ENCODE results near the gene ZNF516.

The ZNF516 gene

DNA sequence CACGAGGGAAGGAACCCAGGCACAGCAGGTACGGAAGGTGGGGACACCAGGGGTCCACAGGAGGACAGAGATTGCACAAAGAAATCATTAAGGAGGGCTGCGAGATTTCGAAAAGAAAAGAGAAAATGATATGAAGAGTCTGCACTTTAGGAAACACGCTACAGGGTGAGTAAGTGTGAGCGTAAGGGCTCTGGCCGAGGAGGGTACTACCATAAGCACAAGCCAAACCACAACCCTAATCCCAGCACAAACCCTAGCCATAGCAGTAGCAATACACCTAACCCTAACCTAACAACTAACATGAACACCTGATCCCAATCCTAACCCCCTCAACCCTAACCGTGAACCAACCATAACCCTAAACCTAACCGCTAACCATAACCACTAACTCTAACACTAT lies 104.0 kb downstream of the ZNF516 start (continued):
- TF ChIP-seq ZNF274 (IDR thresholded peaks at IDR 0.05; ENCODE audit: low read length) = no peak
- TF ChIP-seq ZNF274 (tag by site-specific recombination; IDR thresholded peaks at IDR 0.05; ENCODE audit: borderline replicate concordance) = no peak
- TF ChIP-seq ZNF514 (tag by site-specific recombination; IDR thresholded peaks at IDR 0.05) = no peak
- no peak for TF ChIP-seq ZNF133 (tag by site-specific recombination; IDR thresholded peaks at IDR 0.05)

DNA sequence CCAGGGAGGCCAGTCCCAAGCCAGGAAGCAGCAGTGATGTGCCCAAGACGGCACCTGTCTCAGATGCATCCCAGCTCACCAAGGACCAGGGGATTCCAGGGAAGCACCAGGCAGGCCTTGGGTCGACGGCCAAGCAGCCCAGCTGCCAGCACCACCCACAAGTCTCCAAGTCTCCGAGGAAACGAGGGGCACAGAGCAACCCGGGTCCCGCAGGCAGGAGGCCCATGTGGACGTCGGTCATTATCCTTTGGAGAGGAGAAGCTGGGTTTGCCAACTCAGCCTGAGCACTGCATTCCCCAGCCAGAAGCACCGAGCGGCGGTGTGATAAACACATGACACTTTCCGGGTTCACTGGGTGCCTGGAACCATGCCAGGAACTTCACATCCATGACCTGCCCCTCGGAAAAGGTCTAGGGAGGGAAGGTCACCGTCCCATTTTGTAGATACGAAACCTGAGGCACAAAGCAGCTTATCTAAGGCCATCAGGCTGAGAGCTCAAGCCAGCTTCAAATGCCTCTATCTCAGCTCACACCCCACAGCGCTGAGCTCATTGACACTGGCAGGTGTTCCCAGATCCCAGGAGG lies 104.5 kb downstream of the ZNF516 start:
- TF ChIP-seq, protein P1, sequence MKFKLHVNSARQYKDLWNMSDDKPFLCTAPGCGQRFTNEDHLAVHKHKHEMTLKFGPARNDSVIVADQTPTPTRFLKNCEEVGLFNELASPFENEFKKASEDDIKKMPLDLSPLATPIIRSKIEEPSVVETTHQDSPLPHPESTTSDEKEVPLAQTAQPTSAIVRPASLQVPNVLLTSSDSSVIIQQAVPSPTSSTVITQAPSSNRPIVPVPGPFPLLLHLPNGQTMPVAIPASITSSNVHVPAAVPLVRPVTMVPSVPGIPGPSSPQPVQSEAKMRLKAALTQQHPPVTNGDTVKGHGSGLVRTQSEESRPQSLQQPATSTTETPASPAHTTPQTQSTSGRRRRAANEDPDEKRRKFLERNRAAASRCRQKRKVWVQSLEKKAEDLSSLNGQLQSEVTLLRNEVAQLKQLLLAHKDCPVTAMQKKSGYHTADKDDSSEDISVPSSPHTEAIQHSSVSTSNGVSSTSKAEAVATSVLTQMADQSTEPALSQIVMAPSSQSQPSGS (tag by site-specific recombination; IDR thresholded peaks at IDR 0.05; ENCODE audit: low read depth) = no peak
- no peak for TF ChIP-seq ZNF473 (tag by site-specific recombination; IDR thresholded peaks at IDR 0.05)
- TF ChIP-seq, protein P2, sequence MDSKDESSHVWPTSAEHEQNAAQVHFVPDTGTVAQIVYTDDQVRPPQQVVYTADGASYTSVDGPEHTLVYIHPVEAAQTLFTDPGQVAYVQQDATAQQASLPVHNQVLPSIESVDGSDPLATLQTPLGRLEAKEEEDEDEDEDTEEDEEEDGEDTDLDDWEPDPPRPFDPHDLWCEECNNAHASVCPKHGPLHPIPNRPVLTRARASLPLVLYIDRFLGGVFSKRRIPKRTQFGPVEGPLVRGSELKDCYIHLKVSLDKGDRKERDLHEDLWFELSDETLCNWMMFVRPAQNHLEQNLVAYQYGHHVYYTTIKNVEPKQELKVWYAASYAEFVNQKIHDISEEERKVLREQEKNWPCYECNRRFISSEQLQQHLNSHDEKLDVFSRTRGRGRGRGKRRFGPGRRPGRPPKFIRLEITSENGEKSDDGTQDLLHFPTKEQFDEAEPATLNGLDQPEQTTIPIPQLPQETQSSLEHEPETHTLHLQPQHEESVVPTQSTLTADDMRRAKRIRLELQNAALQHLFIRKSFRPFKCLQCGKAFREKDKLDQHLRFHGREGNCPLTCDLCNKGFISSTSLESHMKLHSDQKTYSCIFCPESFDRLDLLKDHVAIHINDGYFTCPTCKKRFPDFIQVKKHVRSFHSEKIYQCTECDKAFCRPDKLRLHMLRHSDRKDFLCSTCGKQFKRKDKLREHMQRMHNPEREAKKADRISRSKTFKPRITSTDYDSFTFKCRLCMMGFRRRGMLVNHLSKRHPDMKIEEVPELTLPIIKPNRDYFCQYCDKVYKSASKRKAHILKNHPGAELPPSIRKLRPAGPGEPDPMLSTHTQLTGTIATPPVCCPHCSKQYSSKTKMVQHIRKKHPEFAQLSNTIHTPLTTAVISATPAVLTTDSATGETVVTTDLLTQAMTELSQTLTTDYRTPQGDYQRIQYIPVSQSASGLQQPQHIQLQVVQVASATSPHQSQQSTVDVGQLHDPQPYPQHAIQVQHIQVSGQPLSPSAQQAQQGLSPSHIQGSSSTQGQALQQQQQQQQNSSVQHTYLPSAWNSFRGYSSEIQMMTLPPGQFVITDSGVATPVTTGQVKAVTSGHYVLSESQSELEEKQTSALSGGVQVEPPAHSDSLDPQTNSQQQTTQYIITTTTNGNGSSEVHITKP (tag by site-specific recombination; IDR thresholded peaks at IDR 0.05) = no peak
- TF ChIP-seq FEZF1 (tag by site-specific recombination; IDR thresholded peaks at IDR 0.05) = no peak
- no peak for TF ChIP-seq ZNF184 (tag by site-specific recombination; IDR thresholded peaks at IDR 0.05)
- no peak for TF ChIP-seq ZNF549 (tag by site-specific recombination; IDR thresholded peaks at IDR 0.05)
- TF ChIP-seq MZF1 (tag by site-specific recombination; IDR thresholded peaks at IDR 0.05; ENCODE audit: borderline replicate concordance) = no peak
- TF ChIP-seq BCL11B (tag by site-specific recombination; IDR thresholded peaks at IDR 0.05; ENCODE audit: low read depth) = no peak
- TF ChIP-seq ZNF223 (tag by site-specific recombination; IDR thresholded peaks at IDR 0.05) = no peak
- TF ChIP-seq, protein P3, sequence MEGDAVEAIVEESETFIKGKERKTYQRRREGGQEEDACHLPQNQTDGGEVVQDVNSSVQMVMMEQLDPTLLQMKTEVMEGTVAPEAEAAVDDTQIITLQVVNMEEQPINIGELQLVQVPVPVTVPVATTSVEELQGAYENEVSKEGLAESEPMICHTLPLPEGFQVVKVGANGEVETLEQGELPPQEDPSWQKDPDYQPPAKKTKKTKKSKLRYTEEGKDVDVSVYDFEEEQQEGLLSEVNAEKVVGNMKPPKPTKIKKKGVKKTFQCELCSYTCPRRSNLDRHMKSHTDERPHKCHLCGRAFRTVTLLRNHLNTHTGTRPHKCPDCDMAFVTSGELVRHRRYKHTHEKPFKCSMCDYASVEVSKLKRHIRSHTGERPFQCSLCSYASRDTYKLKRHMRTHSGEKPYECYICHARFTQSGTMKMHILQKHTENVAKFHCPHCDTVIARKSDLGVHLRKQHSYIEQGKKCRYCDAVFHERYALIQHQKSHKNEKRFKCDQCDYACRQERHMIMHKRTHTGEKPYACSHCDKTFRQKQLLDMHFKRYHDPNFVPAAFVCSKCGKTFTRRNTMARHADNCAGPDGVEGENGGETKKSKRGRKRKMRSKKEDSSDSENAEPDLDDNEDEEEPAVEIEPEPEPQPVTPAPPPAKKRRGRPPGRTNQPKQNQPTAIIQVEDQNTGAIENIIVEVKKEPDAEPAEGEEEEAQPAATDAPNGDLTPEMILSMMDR (tag by site-specific recombination; IDR thresholded peaks at IDR 0.05) = no peak
- no peak overlapping the region for H3K4me3 ChIP-seq (ENCODE audit: low read depth, low read length)
- no peak overlapping the region for H3K27ac ChIP-seq (ENCODE audit: extremely low read depth, low read depth, low read length)
- ChIA-PET CTCF (interaction anchor here (0.8 to 2.2 kb wide), 2 partner anchors 8 to 319 kb away, joined by 3 to 19 read pairs; no protein-coding TSS in a partner anchor), POLR2A (no interaction called here)
- H3K9me3 ChIP-seq (ENCODE audit: control insufficient read depth, insufficient read depth, low read depth, low read length) = no peaks in the 10 kb centered on the region
- H3K36me3 ChIP-seq (ENCODE audit: control insufficient read depth in 2 of 2, insufficient read depth in 1 of 2, low read length in 2 of 2) = no peaks in the 10 kb centered on the region
- H3K4me1 ChIP-seq (ENCODE audit: control insufficient read depth, insufficient read depth, low read length) = no peaks in the 10 kb centered on the region

DNA sequence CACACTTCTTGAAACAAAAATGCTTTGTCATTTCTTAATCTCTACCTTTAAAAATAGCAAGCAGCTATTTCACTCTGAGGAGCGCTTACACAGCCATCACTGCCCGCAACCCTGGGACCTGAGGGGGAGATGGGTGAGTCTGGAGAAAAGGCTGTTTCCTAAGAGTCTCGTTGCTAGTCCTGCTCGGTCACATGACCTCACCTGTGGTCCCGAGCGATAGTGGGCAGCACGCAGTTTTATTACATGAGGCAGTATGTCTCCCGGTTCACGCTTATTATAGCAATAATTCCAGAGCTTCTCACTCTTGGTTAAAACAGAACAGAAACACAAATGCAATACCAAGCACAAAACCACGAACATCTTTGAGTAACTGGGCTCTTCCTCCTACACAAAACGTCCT lies 105.3 kb downstream of the ZNF516 start:
- ChIA-PET CTCF (interaction anchor here (0.6 to 2.2 kb wide), 3 partner anchors 9 to 320 kb away, joined by 4 to 19 read pairs (median 5); no protein-coding TSS in a partner anchor), POLR2A (no interaction called here)
- no peaks in the 10 kb centered on the region for H3K9me3 ChIP-seq (ENCODE audit: control insufficient read depth, insufficient read depth, low read depth, low read length)
- no peaks in the 10 kb centered on the region for H3K36me3 ChIP-seq (ENCODE audit: control insufficient read depth in 2 of 2, insufficient read depth in 1 of 2, low read length in 2 of 2)
- no peaks in the 10 kb centered on the region for H3K4me1 ChIP-seq (ENCODE audit: control insufficient read depth, insufficient read depth, low read length)
- no peak overlapping the region for H3K4me3 ChIP-seq (ENCODE audit: low read depth, low read length)
- H3K27ac ChIP-seq (ENCODE audit: extremely low read depth, low read depth, low read length) = no peak overlapping the region
- TF ChIP-seq, protein P4, sequence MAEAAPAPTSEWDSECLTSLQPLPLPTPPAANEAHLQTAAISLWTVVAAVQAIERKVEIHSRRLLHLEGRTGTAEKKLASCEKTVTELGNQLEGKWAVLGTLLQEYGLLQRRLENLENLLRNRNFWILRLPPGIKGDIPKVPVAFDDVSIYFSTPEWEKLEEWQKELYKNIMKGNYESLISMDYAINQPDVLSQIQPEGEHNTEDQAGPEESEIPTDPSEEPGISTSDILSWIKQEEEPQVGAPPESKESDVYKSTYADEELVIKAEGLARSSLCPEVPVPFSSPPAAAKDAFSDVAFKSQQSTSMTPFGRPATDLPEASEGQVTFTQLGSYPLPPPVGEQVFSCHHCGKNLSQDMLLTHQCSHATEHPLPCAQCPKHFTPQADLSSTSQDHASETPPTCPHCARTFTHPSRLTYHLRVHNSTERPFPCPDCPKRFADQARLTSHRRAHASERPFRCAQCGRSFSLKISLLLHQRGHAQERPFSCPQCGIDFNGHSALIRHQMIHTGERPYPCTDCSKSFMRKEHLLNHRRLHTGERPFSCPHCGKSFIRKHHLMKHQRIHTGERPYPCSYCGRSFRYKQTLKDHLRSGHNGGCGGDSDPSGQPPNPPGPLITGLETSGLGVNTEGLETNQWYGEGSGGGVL (tag by site-specific recombination; IDR thresholded peaks at IDR 0.05) = no peak
- TF ChIP-seq ZNF629 (tag by site-specific recombination; IDR thresholded peaks at IDR 0.05) = no peak
- TF ChIP-seq ZNF707 (tag by site-specific recombination; IDR thresholded peaks at IDR 0.05) = no peak
- no peak for TF ChIP-seq ZBTB21 (tag by site-specific recombination; IDR thresholded peaks at IDR 0.05)
- no peak for TF ChIP-seq ZNF423 (tag by site-specific recombination; IDR thresholded peaks at IDR 0.05)
- TF ChIP-seq, protein P5, sequence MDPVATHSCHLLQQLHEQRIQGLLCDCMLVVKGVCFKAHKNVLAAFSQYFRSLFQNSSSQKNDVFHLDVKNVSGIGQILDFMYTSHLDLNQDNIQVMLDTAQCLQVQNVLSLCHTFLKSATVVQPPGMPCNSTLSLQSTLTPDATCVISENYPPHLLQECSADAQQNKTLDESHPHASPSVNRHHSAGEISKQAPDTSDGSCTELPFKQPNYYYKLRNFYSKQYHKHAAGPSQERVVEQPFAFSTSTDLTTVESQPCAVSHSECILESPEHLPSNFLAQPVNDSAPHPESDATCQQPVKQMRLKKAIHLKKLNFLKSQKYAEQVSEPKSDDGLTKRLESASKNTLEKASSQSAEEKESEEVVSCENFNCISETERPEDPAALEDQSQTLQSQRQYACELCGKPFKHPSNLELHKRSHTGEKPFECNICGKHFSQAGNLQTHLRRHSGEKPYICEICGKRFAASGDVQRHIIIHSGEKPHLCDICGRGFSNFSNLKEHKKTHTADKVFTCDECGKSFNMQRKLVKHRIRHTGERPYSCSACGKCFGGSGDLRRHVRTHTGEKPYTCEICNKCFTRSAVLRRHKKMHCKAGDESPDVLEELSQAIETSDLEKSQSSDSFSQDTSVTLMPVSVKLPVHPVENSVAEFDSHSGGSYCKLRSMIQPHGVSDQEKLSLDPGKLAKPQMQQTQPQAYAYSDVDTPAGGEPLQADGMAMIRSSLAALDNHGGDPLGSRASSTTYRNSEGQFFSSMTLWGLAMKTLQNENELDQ (tag by site-specific recombination; IDR thresholded peaks at IDR 0.05; ENCODE audit: low read depth) = no peak
- TF ChIP-seq, protein P6, sequence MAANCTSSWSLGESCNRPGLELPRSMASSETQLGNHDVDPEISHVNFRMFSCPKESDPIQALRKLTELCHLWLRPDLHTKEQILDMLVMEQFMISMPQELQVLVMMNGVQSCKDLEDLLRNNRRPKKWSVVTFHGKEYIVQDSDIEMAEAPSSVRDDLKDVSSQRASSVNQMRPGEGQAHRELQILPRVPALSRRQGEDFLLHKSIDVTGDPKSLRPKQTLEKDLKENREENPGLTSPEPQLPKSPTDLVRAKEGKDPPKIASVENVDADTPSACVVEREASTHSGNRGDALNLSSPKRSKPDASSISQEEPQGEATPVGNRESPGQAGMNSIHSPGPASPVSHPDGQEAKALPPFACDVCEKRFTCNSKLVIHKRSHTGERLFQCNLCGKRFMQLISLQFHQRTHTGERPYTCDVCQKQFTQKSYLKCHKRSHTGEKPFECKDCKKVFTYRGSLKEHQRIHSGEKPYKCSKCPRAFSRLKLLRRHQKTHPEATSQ (tag by site-specific recombination; IDR thresholded peaks at IDR 0.05) = no peak

Measured in HEK293 (cell line).